Peyer's patch (tissue), 4 donors: ENCODE measurements around the gene MAP3K5.

Experiments
- POLR2A ChIP-seq, 2 donors: fragments of 450-650 bp; IDR thresholded peaks; one replicate each; pipeline ENCODE4 v1.5.1; 2017; ENCODE audit warnings: antibody characterized with exemption in 2 of 2, mild to moderate bottlenecking in 2 of 2, moderate library complexity in 2 of 2
- TF ChIP-seq, protein P1 (sequence below), 6 experiments: fragments of 450-650 bp in 4 of 6; fragments of 200-600 bp in 2 of 6; sonication (generic) in 1 of 6; IDR thresholded peaks; one replicate each; pipeline ENCODE4 v1.5.1; 2017 to 2019; ENCODE audit warnings: antibody characterized with exemption in 6 of 6, mild to moderate bottlenecking in 3 of 6, moderate library complexity in 1 of 6

DNA sequence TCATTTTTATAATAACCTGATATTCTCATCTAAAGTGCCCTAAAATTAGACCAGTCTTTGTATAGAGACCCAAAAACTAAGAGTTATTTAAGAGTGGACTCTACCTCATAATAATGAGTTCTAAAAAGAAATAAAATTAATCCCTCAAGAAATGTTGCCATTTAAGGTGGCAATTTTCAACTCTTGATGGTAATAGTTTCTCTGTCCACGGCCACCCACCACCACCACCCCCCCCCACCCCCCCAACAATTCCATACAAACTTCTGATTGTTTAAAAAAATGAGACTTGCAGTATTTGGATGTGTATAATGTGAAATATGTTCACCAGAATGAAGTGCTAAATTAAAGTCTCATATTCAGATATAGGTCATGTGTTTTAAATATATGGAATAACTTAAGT is 244.4 kb downstream of the MAP3K5 start:
- no peak for TF ChIP-seq POLR2A (IDR thresholded peaks at IDR 0.05)
- TF ChIP-seq, protein P1, sequence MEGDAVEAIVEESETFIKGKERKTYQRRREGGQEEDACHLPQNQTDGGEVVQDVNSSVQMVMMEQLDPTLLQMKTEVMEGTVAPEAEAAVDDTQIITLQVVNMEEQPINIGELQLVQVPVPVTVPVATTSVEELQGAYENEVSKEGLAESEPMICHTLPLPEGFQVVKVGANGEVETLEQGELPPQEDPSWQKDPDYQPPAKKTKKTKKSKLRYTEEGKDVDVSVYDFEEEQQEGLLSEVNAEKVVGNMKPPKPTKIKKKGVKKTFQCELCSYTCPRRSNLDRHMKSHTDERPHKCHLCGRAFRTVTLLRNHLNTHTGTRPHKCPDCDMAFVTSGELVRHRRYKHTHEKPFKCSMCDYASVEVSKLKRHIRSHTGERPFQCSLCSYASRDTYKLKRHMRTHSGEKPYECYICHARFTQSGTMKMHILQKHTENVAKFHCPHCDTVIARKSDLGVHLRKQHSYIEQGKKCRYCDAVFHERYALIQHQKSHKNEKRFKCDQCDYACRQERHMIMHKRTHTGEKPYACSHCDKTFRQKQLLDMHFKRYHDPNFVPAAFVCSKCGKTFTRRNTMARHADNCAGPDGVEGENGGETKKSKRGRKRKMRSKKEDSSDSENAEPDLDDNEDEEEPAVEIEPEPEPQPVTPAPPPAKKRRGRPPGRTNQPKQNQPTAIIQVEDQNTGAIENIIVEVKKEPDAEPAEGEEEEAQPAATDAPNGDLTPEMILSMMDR (IDR thresholded peaks at IDR 0.05): no peak
